Bronchial epithelial cell (primary cell): ENCODE results near the gene ADARB2. TPM values are rescaled to one million over a fixed set of nuclear protein-coding genes. Genes with fewer than 3 reads are reported as not detected.

Experiments used
- DNase-seq: peaks from one replicate; pipeline ENCODE4 v3.0.0-alpha.2; 2010; ENCODE audit warnings: low read depth
- FAIRE-seq: peaks from 2 replicates; lab custom pipeline; 2011; peaks lifted over from hg19 to GRCh38; lab: Jason Lieb, UNC
- H3K27me3 ChIP-seq: 2 replicates; pipeline ENCODE4 v1.5.1; 2011; ENCODE audit warnings: low read length; ENCODE audit not compliant: control insufficient read depth, insufficient read depth
- H3K36me3 ChIP-seq: 2 replicates; pipeline ENCODE4 v1.5.1; 2011; ENCODE audit warnings: low read length; ENCODE audit not compliant: control insufficient read depth, insufficient read depth
- H3K4me3 ChIP-seq: 2 replicates; pipeline ENCODE4 v1.5.1; 2011; ENCODE audit warnings: mild to moderate bottlenecking, low read depth, low read length, control low read depth
- CTCF ChIP-seq: IDR thresholded peaks from 2 replicates; pipeline ENCODE4 v1.5.1; 2011; ENCODE audit warnings: mild to moderate bottlenecking, moderate library complexity, low read length, control low read depth, inconsistent platforms; ENCODE audit not compliant: insufficient read depth, severe bottlenecking
- total RNA-seq: library from RNA; depleted of rRNA; stranded (reverse); fragments of >200 nt; gene quantifications from 2 replicates; pipeline ENCODE4 v1.2.1, GENCODE V29; 2014

Gene ADARB2
- total RNA-seq, 1 donor from 2014 or later = not detected

DNA sequence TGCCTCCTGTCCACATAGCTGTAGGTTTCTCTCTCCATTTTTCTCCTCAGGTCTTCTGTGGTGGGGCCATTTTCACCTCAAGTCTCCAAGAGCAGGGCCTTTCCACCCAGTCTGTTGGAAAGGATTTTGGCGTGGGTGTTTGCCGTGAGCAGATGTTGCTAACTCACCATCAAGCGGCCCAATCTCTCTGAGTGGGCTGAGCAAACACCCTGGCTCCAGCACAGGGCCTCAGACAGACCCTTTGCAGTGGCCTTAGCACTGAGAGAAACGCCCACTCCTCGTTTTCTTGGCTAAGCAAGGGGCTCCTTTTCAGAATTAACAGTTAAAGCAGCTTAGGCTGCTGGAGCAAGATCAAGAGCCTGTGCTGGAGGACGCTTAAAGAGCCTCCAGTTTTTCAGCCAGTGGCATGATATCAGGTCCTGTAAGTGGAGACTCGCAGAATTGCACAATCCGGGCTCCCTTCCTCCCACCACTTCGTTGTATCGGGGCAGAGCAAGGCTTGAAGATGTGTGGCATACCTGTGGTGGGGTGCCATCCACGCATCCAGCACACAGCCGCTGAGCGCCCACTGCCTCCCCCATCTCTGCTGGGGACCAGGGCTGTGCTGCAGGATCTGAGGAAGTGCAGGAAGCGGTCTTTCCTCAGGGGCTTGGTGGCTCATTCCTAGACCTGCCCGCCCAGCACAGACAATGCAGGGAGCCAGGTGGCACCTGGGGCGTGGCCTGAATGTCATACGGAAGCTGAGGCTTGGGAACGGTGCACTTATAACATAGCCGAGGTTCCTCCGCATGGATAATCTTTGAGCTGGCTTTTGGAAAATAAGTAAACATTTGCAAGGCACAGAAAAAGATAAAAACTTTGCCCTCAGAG lies 142.7 kb downstream of the ADARB2 start:
- Histone ChIP-seq H3K36me3 (no peaks in the 10 kb centered on the region), H3K27me3 (no peaks in the 10 kb centered on the region), H3K4me3 (no peak overlapping the region)
- TF ChIP-seq CTCF = no peak
- FAIRE-seq = no peak
- DNase-seq = no peak

DNA sequence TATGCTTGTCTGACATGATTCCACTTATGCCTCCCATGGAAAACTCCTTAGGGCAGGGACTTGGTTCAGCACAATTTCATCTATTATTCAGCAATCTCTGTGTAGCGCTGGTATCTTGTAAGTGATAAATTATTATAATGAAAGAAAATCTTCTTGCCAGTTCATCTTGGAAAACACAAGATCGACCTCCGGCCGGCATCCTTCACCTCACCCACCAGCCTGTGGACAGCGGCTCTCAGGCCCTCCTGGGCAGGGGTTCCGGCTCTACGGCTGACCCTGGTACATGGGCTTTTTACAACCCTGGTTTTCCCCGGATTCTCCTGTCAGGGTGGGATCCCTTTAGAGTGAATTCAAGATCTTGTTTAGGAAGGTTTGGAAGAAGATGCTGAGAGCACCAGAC lies 145.6 kb downstream of the ADARB2 start:
- no peak overlapping the region for H3K4me3 ChIP-seq
- DNase-seq (no peak), FAIRE-seq (no peak)
- no peaks in the 10 kb centered on the region for H3K27me3 ChIP-seq
- no peak for TF ChIP-seq CTCF
- no peaks in the 10 kb centered on the region for H3K36me3 ChIP-seq

- Histone ChIP-seq H3K4me3 (no peak overlapping the region), H3K36me3 (no peaks in the 10 kb centered on the region), H3K27me3 (no peaks in the 10 kb centered on the region)
- FAIRE-seq = no peak
- DNase-seq = no peak
- TF ChIP-seq CTCF = no peak
These were observed 146.3 kb downstream of the ADARB2 start for GRCh38 chr10:1591045-1591444.

GRCh38 chr10:1589257-1589656 lies 148.1 kb downstream of the ADARB2 start:
- DNase-seq (no peak), FAIRE-seq (no peak)
- no peak overlapping the region for H3K4me3 ChIP-seq

GRCh38 chr10:1582739-1583138 lies 154.6 kb downstream of the ADARB2 start:
- DNase-seq (no peak), FAIRE-seq (peak; percentile 13)
- H3K4me3 ChIP-seq = no peak overlapping the region
- H3K27me3 ChIP-seq = no peaks in the 10 kb centered on the region
- no peaks in the 10 kb centered on the region for H3K36me3 ChIP-seq
- no peak for TF ChIP-seq CTCF

More at GRCh38 chr10:1589257-1589656, 148.1 kb downstream of the ADARB2 start:
- no peak for TF ChIP-seq CTCF
- H3K27me3 ChIP-seq = no peaks in the 10 kb centered on the region
- H3K36me3 ChIP-seq = no peaks in the 10 kb centered on the region
